ENCODE measurements around the gene TMEM151B.

Gene TMEM151B

GRCh38 chr6:44294832-44295791 lies 24.9 kb downstream of the TMEM151B start:
- Histone ChIP-seq H3K27me3 (replicated peaks; ENCODE audit: control insufficient read depth, insufficient read depth, low read length) (peaks cover 69% of the 10 kb centered on the region), H3K4me1 (ENCODE audit: control insufficient read depth, insufficient read depth, low read length) (peaks cover 5% of the 10 kb centered on the region), H3K36me3 (ENCODE audit: control insufficient read depth, insufficient read depth, low read length, severe bottlenecking) (no peaks in the 10 kb centered on the region), H3K9ac (ENCODE audit: low read length) (no peak overlapping the region), H3K9me3 (ENCODE audit: control insufficient read depth, low read length) (no peaks in the 10 kb centered on the region), H3K4me3 (ENCODE audit: low read length) (no peak overlapping the region)
- no peak for DNase-seq (ENCODE audit: low read depth)

GRCh38 chr6:44297063-44298038 lies 27.1 kb downstream of the TMEM151B start:
- Histone ChIP-seq H3K4me1 (ENCODE audit: control insufficient read depth, insufficient read depth, low read length) (peaks cover 5% of the 10 kb centered on the region), H3K9me3 (ENCODE audit: control insufficient read depth, low read length) (no peaks in the 10 kb centered on the region), H3K36me3 (ENCODE audit: control insufficient read depth, insufficient read depth, low read length, severe bottlenecking) (peaks cover 18% of the 10 kb centered on the region), H3K9ac (ENCODE audit: low read length) (no peak overlapping the region), H3K4me3 (ENCODE audit: low read length) (peak overlapping the region; percentile 70), H3K27me3 (replicated peaks; ENCODE audit: control insufficient read depth, insufficient read depth, low read length) (peaks cover 48% of the 10 kb centered on the region)
- DNase-seq (ENCODE audit: low read depth), result peak; percentile 76

GRCh38 chr6:44298055-44298803 lies 28.0 kb downstream of the TMEM151B start:
- Histone ChIP-seq H3K4me3 (ENCODE audit: low read length) (peak overlapping the region; percentile 70), H3K9me3 (ENCODE audit: control insufficient read depth, low read length) (no peaks in the 10 kb centered on the region), H3K4me1 (ENCODE audit: control insufficient read depth, insufficient read depth, low read length) (peaks cover 5% of the 10 kb centered on the region), H3K9ac (ENCODE audit: low read length) (no peak overlapping the region), H3K27me3 (replicated peaks; ENCODE audit: control insufficient read depth, insufficient read depth, low read length) (peaks cover 39% of the 10 kb centered on the region), H3K36me3 (ENCODE audit: control insufficient read depth, insufficient read depth, low read length, severe bottlenecking) (peaks cover 25% of the 10 kb centered on the region)
- no peak for DNase-seq (ENCODE audit: low read depth)

- H3K9ac ChIP-seq (ENCODE audit: low read length), result no peak overlapping the region
- H3K4me1 ChIP-seq (ENCODE audit: control insufficient read depth, insufficient read depth, low read length), result peaks cover 5% of the 10 kb centered on the region
- H3K36me3 ChIP-seq (ENCODE audit: control insufficient read depth, insufficient read depth, low read length, severe bottlenecking), result peaks cover 32% of the 10 kb centered on the region
- H3K4me3 ChIP-seq (ENCODE audit: low read length), result no peak overlapping the region
- H3K9me3 ChIP-seq (ENCODE audit: control insufficient read depth, low read length), result no peaks in the 10 kb centered on the region
- no peak for DNase-seq (ENCODE audit: low read depth)
- H3K27me3 ChIP-seq (replicated peaks; ENCODE audit: control insufficient read depth, insufficient read depth, low read length), result peaks cover 33% of the 10 kb centered on the region
Measured at GRCh38 chr6:44298864-44299263, 28.6 kb downstream of the TMEM151B start.

- peaks cover 23% of the 10 kb centered on the region for H3K27me3 ChIP-seq (replicated peaks; ENCODE audit: control insufficient read depth, insufficient read depth, low read length)
- H3K4me3 ChIP-seq (ENCODE audit: low read length), result no peak overlapping the region
- no peak overlapping the region for H3K9ac ChIP-seq (ENCODE audit: low read length)
- peaks cover 5% of the 10 kb centered on the region for H3K4me1 ChIP-seq (ENCODE audit: control insufficient read depth, insufficient read depth, low read length)
- no peaks in the 10 kb centered on the region for H3K9me3 ChIP-seq (ENCODE audit: control insufficient read depth, low read length)
- H3K36me3 ChIP-seq (ENCODE audit: control insufficient read depth, insufficient read depth, low read length, severe bottlenecking), result peaks cover 42% of the 10 kb centered on the region
- no peak for DNase-seq (ENCODE audit: low read depth)
Measured at GRCh38 chr6:44300292-44300823, 30.1 kb downstream of the TMEM151B start.

GRCh38 chr6:44301106-44301505 lies 30.9 kb downstream of the TMEM151B start:
- Histone ChIP-seq H3K36me3 (ENCODE audit: control insufficient read depth, insufficient read depth, low read length, severe bottlenecking) (peaks cover 48% of the 10 kb centered on the region), H3K4me3 (ENCODE audit: low read length) (no peak overlapping the region), H3K27me3 (replicated peaks; ENCODE audit: control insufficient read depth, insufficient read depth, low read length) (peaks cover 16% of the 10 kb centered on the region), H3K4me1 (ENCODE audit: control insufficient read depth, insufficient read depth, low read length) (peaks cover 5% of the 10 kb centered on the region), H3K9me3 (ENCODE audit: control insufficient read depth, low read length) (no peaks in the 10 kb centered on the region), H3K9ac (ENCODE audit: low read length) (no peak overlapping the region)
- no peak for DNase-seq (ENCODE audit: low read depth)

GRCh38 chr6:44301782-44302564 lies 31.7 kb downstream of the TMEM151B start:
- H3K4me3 ChIP-seq (ENCODE audit: low read length), result no peak overlapping the region
- H3K27me3 ChIP-seq (replicated peaks; ENCODE audit: control insufficient read depth, insufficient read depth, low read length), result peaks cover 7% of the 10 kb centered on the region
- no peak for DNase-seq (ENCODE audit: low read depth)
- H3K36me3 ChIP-seq (ENCODE audit: control insufficient read depth, insufficient read depth, low read length, severe bottlenecking), result peaks cover 57% of the 10 kb centered on the region
- H3K4me1 ChIP-seq (ENCODE audit: control insufficient read depth, insufficient read depth, low read length), result peaks cover 5% of the 10 kb centered on the region
- no peak overlapping the region for H3K9ac ChIP-seq (ENCODE audit: low read length)
- no peaks in the 10 kb centered on the region for H3K9me3 ChIP-seq (ENCODE audit: control insufficient read depth, low read length)

GRCh38 chr6:44302856-44303255 lies 32.6 kb downstream of the TMEM151B start:
- Histone ChIP-seq H3K27me3 (replicated peaks; ENCODE audit: control insufficient read depth, insufficient read depth, low read length) (peaks cover 3% of the 10 kb centered on the region), H3K9me3 (ENCODE audit: control insufficient read depth, low read length) (no peaks in the 10 kb centered on the region), H3K9ac (ENCODE audit: low read length) (no peak overlapping the region), H3K4me3 (ENCODE audit: low read length) (no peak overlapping the region), H3K36me3 (ENCODE audit: control insufficient read depth, insufficient read depth, low read length, severe bottlenecking) (peaks cover 65% of the 10 kb centered on the region), H3K4me1 (ENCODE audit: control insufficient read depth, insufficient read depth, low read length) (peaks cover 2% of the 10 kb centered on the region)
- no peak for DNase-seq (ENCODE audit: low read depth)

- no peaks in the 10 kb centered on the region for H3K4me1 ChIP-seq (ENCODE audit: control insufficient read depth, insufficient read depth, low read length)
- peaks cover under 1% of the 10 kb centered on the region for H3K27me3 ChIP-seq (replicated peaks; ENCODE audit: control insufficient read depth, insufficient read depth, low read length)
- no peak for DNase-seq (ENCODE audit: low read depth)
- no peaks in the 10 kb centered on the region for H3K9me3 ChIP-seq (ENCODE audit: control insufficient read depth, low read length)
- no peak overlapping the region for H3K4me3 ChIP-seq (ENCODE audit: low read length)
- H3K9ac ChIP-seq (ENCODE audit: low read length), result no peak overlapping the region
- peaks cover 67% of the 10 kb centered on the region for H3K36me3 ChIP-seq (ENCODE audit: control insufficient read depth, insufficient read depth, low read length, severe bottlenecking)
Measured at GRCh38 chr6:44303842-44304241, 33.6 kb downstream of the TMEM151B start.

Data from adipocyte (in vitro differentiated cells).